ENCODE data around the gene COLGALT1. TPM values are rescaled to one million over a fixed set of nuclear protein-coding genes. Genes with fewer than 3 reads are reported as not detected.
A peak's percentile ranks its signal among the peaks of the same experiment; 100 is the strongest.
"Not testable (repeated sequence)": the region's sequence is repeated elsewhere in the genome, so short reads cannot be mapped to it uniquely, and the experiment has no call there.

COLGALT1 gene
- total RNA-seq, 2 donors from 2014 or later = 53.9 to 122 TPM

- Mint-ChIP-seq H3K27me3 (no peaks in the 10 kb centered on the region), H3K27ac (no peak overlapping the region), H3K4me1 (ENCODE audit: low read depth in 2 of 2) (peaks cover 12 to 19% of the 10 kb centered on the region in 2 donors), H3K36me3 (no peaks in the 10 kb centered on the region), H3K9me3 (no peaks in the 10 kb centered on the region), H3K4me3 (peak overlapping the region; percentile 82)
- DNase-seq (ENCODE audit: low spot score) (no peak), ATAC-seq (no peak)
These were observed 1.5 kb downstream of the COLGALT1 start for GRCh38 chr19:17556995-17557394.

GRCh38 chr19:17557466-17557865, 2.0 kb downstream of the COLGALT1 start:
- Mint-ChIP-seq H3K4me1 (ENCODE audit: low read depth in 2 of 2) (peaks cover 12 to 19% of the 10 kb centered on the region in 2 donors), H3K4me3 (no peak overlapping the region), H3K36me3 (no peaks in the 10 kb centered on the region), H3K27me3 (no peaks in the 10 kb centered on the region), H3K27ac (no peak overlapping the region), H3K9me3 (no peaks in the 10 kb centered on the region)
- DNase-seq (ENCODE audit: low spot score) = no peak
- ATAC-seq = no peak

- H3K27ac Mint-ChIP-seq = no peak overlapping the region
These were observed 4.8 kb downstream of the COLGALT1 start for GRCh38 chr19:17560205-17560595.

GRCh38 chr19:17562097-17562496, 6.6 kb downstream of the COLGALT1 start:
- no peaks in the 10 kb centered on the region for H3K27me3 Mint-ChIP-seq
- H3K4me1 Mint-ChIP-seq (ENCODE audit: low read depth in 2 of 2) = peaks cover under 1 to 13% of the 10 kb centered on the region in 2 donors
- H3K9me3 Mint-ChIP-seq = no peaks in the 10 kb centered on the region
- peaks cover 4% of the 10 kb centered on the region for H3K36me3 Mint-ChIP-seq
- DNase-seq (ENCODE audit: low spot score) (no peak), ATAC-seq (no peak)
- no peak overlapping the region for H3K4me3 Mint-ChIP-seq
- no peak overlapping the region for H3K27ac Mint-ChIP-seq

More at GRCh38 chr19:17560205-17560595, 4.8 kb downstream of the COLGALT1 start:
- H3K27me3 Mint-ChIP-seq = no peaks in the 10 kb centered on the region
- peaks cover 4% of the 10 kb centered on the region for H3K36me3 Mint-ChIP-seq
- ATAC-seq (no peak), DNase-seq (ENCODE audit: low spot score) (no peak)
- H3K4me1 Mint-ChIP-seq (ENCODE audit: low read depth in 2 of 2) = peaks cover 8 to 19% of the 10 kb centered on the region in 2 donors
- H3K4me3 Mint-ChIP-seq = no peak overlapping the region
- no peaks in the 10 kb centered on the region for H3K9me3 Mint-ChIP-seq

GRCh38 chr19:17562561-17562960, 7.1 kb downstream of the COLGALT1 start:
- H3K27ac Mint-ChIP-seq = no peak overlapping the region
- no peak overlapping the region for H3K4me3 Mint-ChIP-seq
- no peak for DNase-seq (ENCODE audit: low spot score)

GRCh38 chr19:17564781-17565180, 9.3 kb downstream of the COLGALT1 start:
- Mint-ChIP-seq H3K9me3 (no peaks in the 10 kb centered on the region), H3K27me3 (no peaks in the 10 kb centered on the region), H3K27ac (no peak overlapping the region), H3K36me3 (peaks cover 4% of the 10 kb centered on the region), H3K4me3 (no peak overlapping the region), H3K4me1 (ENCODE audit: low read depth in 2 of 2) (peaks cover 0 to 9% of the 10 kb centered on the region in 2 donors)
- no peak for ATAC-seq
- no peak for DNase-seq (ENCODE audit: low spot score)

More at GRCh38 chr19:17562561-17562960, 7.1 kb downstream of the COLGALT1 start:
- H3K27me3 Mint-ChIP-seq = no peaks in the 10 kb centered on the region
- no peak for ATAC-seq
- no peaks in the 10 kb centered on the region for H3K9me3 Mint-ChIP-seq
- peaks cover 0 to 13% of the 10 kb centered on the region in 2 donors for H3K4me1 Mint-ChIP-seq (ENCODE audit: low read depth in 2 of 2)
- H3K36me3 Mint-ChIP-seq = peaks cover 4% of the 10 kb centered on the region

- H3K4me3 Mint-ChIP-seq = no peak overlapping the region
- no peak overlapping the region for H3K27ac Mint-ChIP-seq
- DNase-seq (ENCODE audit: low spot score) = no peak
- H3K9me3 Mint-ChIP-seq = no peaks in the 10 kb centered on the region
- peaks cover 0 to 3% of the 10 kb centered on the region in 2 donors for H3K4me1 Mint-ChIP-seq (ENCODE audit: low read depth in 2 of 2)
- no peak for ATAC-seq
- no peaks in the 10 kb centered on the region for H3K27me3 Mint-ChIP-seq
- peaks cover 4% of the 10 kb centered on the region for H3K36me3 Mint-ChIP-seq
These were observed 10.2 kb downstream of the COLGALT1 start for GRCh38 chr19:17565611-17566010.

GRCh38 chr19:17567940-17568339, 12.5 kb downstream of the COLGALT1 start:
- DNase-seq (ENCODE audit: low spot score) = no peak
- no peak overlapping the region for H3K27ac Mint-ChIP-seq
- H3K27me3 Mint-ChIP-seq = no peaks in the 10 kb centered on the region
- H3K9me3 Mint-ChIP-seq = no peaks in the 10 kb centered on the region
- H3K36me3 Mint-ChIP-seq = peaks cover 4% of the 10 kb centered on the region
- no peak for ATAC-seq
- H3K4me1 Mint-ChIP-seq (ENCODE audit: low read depth in 2 of 2) = peaks cover 0 to 5% of the 10 kb centered on the region in 2 donors
- H3K4me3 Mint-ChIP-seq = no peak overlapping the region

- H3K27ac Mint-ChIP-seq; H3K4me1 Mint-ChIP-seq (ENCODE audit: low read depth in 2 of 2); H3K4me3 Mint-ChIP-seq; H3K27me3 Mint-ChIP-seq; H3K9me3 Mint-ChIP-seq; ATAC-seq; DNase-seq (ENCODE audit: low spot score); H3K36me3 Mint-ChIP-seq: not testable (repeated sequence)
These were observed 14.8 kb downstream of the COLGALT1 start for GRCh38 chr19:17570291-17570690.

GRCh38 chr19:17570791-17571190, 15.3 kb downstream of the COLGALT1 start:
- H3K27me3 Mint-ChIP-seq = no peaks in the 10 kb centered on the region
- DNase-seq (ENCODE audit: low spot score) (no peak), ATAC-seq (no peak)
- H3K27ac Mint-ChIP-seq = no peak overlapping the region
- H3K9me3 Mint-ChIP-seq = no peaks in the 10 kb centered on the region
- peaks cover 0 to 3% of the 10 kb centered on the region in 2 donors for H3K4me1 Mint-ChIP-seq (ENCODE audit: low read depth in 2 of 2)
- no peak overlapping the region for H3K4me3 Mint-ChIP-seq
- H3K36me3 Mint-ChIP-seq = no peaks in the 10 kb centered on the region

GRCh38 chr19:17572638-17573037, 17.2 kb downstream of the COLGALT1 start:
- Mint-ChIP-seq H3K36me3 (no peaks in the 10 kb centered on the region), H3K27ac (no peak overlapping the region), H3K9me3 (no peaks in the 10 kb centered on the region)

GRCh38 chr19:17575871-17576757, 20.7 kb downstream of the COLGALT1 start:
- no peak for DNase-seq (ENCODE audit: low spot score)
- ATAC-seq = no peak
- no peaks in the 10 kb centered on the region for H3K9me3 Mint-ChIP-seq
- no peaks in the 10 kb centered on the region for H3K27me3 Mint-ChIP-seq
- H3K27ac Mint-ChIP-seq = no peak overlapping the region
- H3K4me1 Mint-ChIP-seq (ENCODE audit: low read depth in 2 of 2) = peaks cover 8 to 15% of the 10 kb centered on the region in 2 donors
- H3K36me3 Mint-ChIP-seq = no peaks in the 10 kb centered on the region
- no peak overlapping the region for H3K4me3 Mint-ChIP-seq

More at GRCh38 chr19:17572638-17573037, 17.2 kb downstream of the COLGALT1 start:
- ATAC-seq (no peak), DNase-seq (ENCODE audit: low spot score) (no peak)
- Mint-ChIP-seq H3K27me3 (no peaks in the 10 kb centered on the region), H3K4me1 (ENCODE audit: low read depth in 2 of 2) (peaks cover 0 to 5% of the 10 kb centered on the region in 2 donors), H3K4me3 (no peak overlapping the region)

GRCh38 chr19:17576758-17577456, 21.5 kb downstream of the COLGALT1 start:
- peaks cover 8 to 15% of the 10 kb centered on the region in 2 donors for H3K4me1 Mint-ChIP-seq (ENCODE audit: low read depth in 2 of 2)

More at GRCh38 chr19:17576758-17577456, 21.5 kb downstream of the COLGALT1 start:
- Mint-ChIP-seq H3K36me3 (no peaks in the 10 kb centered on the region), H3K9me3 (no peaks in the 10 kb centered on the region), H3K4me3 (no peak overlapping the region), H3K27me3 (no peaks in the 10 kb centered on the region), H3K27ac (no peak overlapping the region)
- no peak for DNase-seq (ENCODE audit: low spot score)
- ATAC-seq = peak in 1 of 2 donors; percentile 37

All from natural killer cell treated with Interleukin-12 subunit alpha and Interleukin-12 subunit beta and Interleukin-15 and Interleukin-18, amount 100 ng/mL, for 72 hours (primary cell).